NCI-H2107 treated with DMSO at 0.1 percent for 48 hours (cell line): Measurements from ENCODE around the gene HCFC1R1.
A peak's percentile ranks its signal among the peaks of the same experiment; 100 is the strongest.

ENCODE experiments used
- DNase-seq: peaks from one replicate; lab custom pipeline; 2025; ENCODE audit not compliant: unreplicated experiment; lab: John Stamatoyannopoulos, UW

Gene HCFC1R1

DNA sequence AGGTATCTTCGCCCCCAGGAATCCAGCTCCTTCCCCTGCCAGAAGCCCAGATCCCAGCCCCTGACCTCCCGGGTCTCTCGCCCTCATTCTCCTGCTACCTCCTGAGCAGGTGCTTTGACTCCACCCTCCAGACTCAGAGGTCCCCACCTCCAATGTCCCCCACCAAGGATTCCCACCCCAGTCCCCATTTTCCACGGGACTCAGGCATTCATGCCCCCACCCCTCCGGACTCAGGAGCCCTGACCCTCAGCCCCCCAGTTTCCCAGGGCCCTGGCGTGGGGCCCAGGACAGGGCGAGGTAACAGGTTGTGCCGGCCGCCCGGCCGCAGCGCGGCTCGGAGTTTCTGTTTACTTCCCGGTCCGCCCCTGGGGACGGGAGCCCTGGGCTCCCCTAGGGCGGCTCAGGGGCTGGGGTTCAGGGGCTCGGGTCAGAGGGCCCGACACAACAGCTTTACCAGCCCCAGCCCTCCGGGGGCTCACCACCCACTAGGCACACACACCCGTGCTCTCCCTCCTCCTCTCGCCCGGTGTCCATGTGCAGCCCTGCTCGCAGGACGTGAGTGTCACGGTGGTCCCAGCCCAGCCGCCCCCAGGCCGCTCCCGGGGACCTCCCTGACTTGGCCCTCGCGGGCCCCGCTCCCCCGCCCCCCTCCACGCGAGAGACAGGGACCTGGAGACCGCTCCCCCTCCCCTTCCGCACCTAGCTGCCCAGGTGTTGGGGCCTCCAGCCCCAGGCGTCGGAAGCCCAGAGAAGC is 12.4 kb upstream of the HCFC1R1 start:
- no peak for DNase-seq

- no peak for DNase-seq
Observed at GRCh38 chr16:3035289-3035971, 11.7 kb upstream of the HCFC1R1 start.

DNA sequence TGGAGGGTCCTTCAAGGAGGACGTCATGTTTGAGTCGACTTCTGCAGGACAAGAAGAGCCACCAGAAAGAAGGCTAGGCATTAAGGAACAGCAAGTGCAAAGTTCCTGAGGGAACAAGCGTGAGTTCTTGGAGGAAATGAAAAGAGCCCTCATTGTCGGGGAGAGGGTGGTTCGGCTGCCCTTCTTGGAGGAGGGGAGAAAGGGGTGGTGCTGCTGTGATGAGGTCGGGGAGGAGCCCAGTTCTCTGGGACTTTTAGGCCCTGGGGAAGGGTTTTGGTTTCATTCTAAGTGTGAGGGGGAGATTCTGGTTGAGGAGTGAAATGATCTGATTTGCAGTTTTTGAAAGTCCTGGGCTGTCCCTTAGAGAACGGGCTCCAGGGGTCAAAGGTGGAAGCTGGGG is 8.9 kb upstream of the HCFC1R1 start:
- no peak for DNase-seq

DNA sequence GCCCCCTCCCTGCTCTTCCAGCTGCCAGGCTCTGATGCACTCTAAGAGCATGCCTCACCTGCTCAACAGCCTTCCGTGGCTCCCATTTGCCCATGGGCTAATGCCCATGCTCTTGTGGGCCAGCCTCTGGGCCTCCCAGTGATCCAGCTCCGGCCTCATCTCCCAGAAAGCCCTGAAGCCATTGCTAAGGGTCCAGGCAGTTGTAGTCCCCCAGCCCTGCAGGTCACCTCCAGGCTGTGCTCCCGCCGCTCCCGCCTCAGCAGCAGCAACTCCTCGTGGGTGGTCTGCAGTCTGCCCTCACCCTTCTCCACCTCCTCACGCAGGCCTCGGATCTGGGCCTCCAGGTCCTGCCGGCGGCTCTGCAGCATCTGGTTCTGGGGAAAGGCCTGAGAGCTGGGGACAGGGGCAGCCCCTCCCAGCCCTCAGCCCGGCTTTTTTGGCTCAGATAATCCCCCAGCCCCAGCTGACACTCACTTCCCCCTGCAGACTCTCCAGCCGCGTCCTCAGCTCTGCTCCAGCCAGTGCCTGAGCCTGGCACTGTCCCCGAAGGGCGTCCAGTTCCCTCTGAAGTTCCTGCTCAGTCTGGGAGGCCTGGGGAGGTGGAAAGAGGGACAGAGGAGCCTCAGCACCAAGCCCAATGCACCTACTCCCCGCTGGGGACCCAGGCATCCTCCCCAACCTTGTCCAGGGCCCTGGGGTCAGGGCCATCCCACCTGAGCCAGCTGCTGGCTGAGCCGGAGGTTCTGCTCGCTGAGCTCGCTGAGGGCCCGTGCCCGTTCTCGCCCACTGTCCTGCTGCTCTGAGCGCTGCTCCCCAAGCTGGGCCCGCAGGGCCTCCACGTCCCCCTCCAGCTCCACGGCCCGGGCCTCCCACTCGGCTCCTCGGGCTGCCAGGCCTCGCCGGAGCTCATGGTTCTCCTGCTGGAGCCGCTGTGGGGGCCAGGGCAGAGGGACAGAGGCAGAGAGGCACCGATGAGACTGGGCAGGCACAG is 6.8 kb upstream of the HCFC1R1 start:
- no peak for DNase-seq

DNA sequence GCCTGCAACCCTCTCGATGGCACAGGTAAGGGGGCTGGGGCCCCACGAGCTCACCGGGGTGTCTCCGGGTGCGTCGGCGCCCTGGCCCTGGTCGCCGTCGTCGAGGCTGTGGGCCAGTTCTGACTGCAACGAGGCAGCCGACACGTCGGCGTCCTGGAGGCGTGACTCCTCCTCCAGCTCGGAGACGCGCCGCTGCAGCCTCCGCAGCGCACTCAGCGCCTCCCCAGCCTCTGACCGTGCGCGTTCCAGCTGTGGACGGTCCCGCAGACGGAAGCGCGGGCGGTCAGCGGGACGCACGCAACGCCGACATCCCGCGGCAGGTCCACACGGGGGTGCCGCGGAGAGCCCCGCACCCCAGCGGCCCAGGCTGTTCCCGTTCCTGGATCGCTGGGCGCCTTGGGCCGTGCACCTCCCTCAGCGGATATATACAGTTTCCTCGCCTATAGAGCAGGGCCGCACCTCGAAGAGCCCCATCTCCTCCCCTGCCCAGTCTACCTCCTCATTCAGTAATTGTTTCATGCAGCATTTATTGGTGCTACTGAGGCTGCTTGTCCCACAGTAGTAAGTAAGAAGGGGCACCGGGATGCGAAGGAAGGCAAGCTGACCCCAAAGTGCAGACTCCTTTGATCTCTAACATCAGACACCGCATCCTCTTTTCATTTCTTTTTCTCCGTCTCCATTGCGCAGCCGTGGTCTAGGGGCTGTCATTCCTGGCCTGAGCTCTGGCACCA is 5.9 kb upstream of the HCFC1R1 start:
- no peak for DNase-seq

GRCh38 chr16:3028716-3029319 is 5.1 kb upstream of the HCFC1R1 start:
- DNase-seq: no peak

GRCh38 chr16:3027983-3028715 is 4.4 kb upstream of the HCFC1R1 start:
- DNase-seq: peak; percentile 71

- no peak for DNase-seq
Observed at GRCh38 chr16:3027489-3027795, 3.7 kb upstream of the HCFC1R1 start.

- no peak for DNase-seq
Observed at GRCh38 chr16:3026609-3027488, 3.1 kb upstream of the HCFC1R1 start.

DNA sequence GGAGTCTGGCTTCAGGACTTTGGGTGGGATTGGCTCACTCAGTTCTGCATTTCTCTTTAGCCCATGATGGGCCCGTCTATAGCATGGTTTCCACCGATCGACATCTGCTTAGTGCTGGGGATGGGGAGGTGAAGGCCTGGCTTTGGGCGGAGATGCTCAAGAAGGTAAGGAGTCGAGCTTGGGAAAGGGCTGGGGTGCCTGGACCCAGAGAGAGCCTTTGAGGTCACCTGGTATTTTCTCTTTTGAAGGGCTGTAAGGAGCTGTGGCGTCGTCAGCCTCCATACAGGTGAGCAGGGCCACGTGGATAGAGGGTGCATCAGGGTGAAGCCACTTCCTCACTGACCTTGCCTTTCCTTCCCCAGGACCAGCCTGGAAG is 2.2 kb upstream of the HCFC1R1 start:
- no peak for DNase-seq

GRCh38 chr16:3025032-3026002 is 1.6 kb upstream of the HCFC1R1 start:
- DNase-seq: no peak

DNA sequence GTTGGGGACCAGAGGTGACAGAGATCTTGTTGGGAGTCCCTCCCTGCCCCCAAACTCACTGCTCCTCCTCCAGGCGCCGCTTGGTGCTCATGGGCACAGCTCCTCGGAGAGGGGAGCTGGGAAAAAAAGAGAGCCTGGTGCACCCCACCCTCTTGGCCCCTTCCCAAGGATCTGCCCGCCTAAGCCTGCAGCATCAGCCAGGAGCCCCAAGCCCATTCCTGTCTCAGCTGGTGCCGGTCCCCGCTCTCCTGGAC is 400 bp downstream of the HCFC1R1 start:
- DNase-seq: peak; percentile 35

DNA sequence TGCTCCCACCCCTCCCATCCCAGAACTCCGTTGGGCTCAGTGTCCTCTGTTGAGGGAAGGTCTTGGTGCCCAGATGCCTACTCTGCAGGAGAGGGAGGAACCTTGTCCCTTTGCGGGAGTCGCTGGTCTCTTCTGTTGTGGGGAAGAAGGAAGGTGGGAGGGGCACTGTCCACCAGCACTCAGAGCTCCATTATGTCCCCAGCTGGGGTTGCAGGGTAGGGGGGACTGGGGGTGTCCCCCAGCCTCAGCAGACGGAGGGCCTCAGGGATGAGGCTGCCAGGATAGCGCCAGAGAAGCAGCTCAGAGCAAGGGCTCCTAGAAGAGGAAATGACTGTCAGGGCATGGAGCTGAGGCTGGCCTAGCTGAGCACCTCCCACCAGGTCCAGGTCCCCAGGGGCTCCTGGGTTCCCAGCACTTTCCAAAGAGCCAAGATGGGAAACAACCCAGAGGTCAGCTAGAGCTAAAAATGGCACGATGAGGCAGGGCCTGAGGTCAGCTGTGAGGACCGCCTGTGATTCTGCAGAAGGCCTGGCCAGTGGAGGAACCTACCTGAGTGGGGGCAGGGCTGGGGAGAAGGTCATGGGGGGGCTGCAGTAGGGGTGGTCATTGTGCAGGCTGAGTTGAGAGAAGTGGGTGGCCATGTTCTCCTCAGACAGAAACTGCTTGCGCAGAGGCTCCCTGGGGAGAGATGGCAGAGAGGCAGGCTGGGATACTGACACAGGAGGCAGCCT is 893 bp downstream of the HCFC1R1 start:
- DNase-seq: no peak

- no peak for DNase-seq
Observed at GRCh38 chr16:3022208-3022683, 1.5 kb downstream of the HCFC1R1 start.

DNA sequence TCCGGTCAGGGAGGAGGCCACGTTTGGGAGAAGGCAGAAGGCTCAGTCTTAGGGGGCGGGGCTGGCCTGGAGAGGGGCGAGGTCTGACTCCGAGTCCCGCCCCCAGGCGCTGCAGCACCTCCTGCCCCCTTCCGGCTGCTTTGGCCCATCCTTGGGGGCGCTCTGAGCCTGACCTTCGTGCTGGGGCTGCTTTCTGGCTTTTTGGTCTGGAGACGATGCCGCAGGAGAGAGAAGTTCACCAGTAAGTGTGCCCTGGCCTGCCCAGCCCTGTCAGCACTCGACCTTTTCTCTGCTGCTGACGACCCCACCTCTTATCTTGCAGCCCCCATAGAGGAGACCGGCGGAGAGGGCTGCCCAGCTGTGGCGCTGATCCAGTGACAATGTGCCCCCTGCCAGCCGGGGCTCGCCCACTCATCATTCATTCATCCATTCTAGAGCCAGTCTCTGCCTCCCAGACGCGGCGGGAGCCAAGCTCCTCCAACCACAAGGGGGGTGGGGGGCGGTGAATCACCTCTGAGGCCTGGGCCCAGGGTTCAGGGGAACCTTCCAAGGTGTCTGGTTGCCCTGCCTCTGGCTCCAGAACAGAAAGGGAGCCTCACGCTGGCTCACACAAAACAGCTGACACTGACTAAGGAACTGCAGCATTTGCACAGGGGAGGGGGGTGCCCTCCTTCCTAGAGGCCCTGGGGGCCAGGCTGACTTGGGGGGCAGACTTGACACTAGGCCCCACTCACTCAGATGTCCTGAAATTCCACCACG is 2.1 kb downstream of the HCFC1R1 start:
- no peak for DNase-seq

- DNase-seq: no peak
Observed at GRCh38 chr16:3020604-3021448, 2.9 kb downstream of the HCFC1R1 start.
